ENCODE measurements around the gene PGF.

Gene PGF

DNA sequence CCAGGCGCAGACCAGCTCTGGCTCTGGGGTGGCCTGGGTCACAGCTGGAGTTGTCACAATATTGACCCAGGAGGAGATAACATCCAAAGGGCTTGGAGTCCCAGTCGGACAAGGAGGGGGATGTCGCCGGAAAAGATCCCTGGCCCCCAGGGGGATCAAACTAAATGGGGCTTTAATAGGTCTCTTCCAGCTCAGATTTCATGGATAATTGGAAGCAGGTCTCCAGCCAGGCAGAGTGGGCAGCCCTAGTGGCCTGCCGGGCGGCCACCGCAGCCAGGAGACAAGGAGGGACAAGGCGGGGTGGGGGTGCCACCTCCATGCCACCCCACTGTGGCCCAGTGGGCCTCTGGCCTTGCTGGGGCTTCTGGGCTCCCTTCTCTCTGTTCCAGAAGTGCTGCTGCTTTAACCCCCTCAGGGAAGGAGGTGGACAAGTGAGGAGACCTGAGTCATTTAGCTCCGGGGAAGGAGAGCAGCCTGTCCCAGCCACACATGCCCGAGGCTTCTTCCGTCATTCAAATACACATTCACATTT lies 23.1 kb upstream of the PGF start:
- DNase-seq (ENCODE audit: low read depth, low spot score), result no peak

DNA sequence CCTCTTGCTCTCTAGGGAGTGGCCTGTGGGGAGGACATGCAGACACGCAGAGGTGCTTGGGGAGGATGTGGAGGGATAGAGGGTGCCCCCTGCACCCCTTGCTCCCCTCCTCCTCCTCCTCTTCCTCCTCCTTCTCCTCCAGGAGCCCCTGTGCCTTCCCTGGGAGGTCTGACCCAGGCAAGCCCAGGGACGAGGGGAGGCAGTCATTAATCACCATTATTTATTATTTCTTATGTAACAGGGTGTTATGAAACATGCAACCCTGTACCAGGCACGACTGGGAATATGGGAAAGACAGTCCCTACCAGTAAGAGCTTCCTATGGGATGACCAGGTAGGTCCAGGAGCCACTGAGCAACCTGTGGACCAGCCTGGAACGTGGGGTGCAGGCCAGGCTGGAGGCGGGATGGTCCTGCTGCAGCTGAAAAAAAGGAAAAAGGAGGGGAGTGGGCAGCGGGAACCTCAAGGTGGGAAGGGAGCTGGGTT lies 22.5 kb upstream of the PGF start:
- no peak for DNase-seq (ENCODE audit: low read depth, low spot score)

DNA sequence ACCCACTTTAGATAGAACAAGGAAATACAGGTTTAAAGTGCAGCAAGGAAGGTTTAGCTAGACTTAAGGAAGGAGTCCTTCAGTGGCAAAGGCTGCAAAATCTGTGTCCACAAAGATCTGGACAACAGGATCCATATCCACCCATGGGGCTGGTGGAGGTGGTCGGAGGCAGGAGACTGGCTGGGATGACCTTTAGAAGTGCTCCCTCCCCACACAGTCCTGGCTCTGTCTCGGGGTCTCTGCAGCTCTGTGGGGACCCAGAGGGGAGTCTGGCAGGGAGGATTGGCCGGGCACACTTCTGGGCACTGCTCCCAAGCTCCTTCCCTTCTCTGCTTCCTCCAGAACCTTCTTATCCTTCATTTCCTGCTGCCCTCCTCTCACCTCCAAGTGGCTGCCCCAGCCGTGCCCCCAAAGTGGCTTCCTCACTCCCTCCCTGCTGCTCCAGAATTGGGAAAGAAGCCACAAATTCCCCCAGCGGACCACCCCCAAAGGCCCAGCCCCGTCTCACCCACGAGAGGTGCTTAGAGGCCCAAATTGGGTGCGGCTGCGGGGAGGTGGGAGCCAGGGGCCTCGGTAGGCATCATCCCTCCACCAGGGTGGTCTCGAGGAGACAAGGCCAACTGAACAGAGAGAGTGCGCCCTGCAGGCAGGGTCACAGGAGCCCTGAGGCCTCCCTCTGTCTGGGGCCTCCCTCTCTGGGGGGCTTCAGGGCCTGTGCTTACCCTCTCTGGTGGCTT lies 21.9 kb upstream of the PGF start:
- DNase-seq (ENCODE audit: low read depth, low spot score), result no peak

DNA sequence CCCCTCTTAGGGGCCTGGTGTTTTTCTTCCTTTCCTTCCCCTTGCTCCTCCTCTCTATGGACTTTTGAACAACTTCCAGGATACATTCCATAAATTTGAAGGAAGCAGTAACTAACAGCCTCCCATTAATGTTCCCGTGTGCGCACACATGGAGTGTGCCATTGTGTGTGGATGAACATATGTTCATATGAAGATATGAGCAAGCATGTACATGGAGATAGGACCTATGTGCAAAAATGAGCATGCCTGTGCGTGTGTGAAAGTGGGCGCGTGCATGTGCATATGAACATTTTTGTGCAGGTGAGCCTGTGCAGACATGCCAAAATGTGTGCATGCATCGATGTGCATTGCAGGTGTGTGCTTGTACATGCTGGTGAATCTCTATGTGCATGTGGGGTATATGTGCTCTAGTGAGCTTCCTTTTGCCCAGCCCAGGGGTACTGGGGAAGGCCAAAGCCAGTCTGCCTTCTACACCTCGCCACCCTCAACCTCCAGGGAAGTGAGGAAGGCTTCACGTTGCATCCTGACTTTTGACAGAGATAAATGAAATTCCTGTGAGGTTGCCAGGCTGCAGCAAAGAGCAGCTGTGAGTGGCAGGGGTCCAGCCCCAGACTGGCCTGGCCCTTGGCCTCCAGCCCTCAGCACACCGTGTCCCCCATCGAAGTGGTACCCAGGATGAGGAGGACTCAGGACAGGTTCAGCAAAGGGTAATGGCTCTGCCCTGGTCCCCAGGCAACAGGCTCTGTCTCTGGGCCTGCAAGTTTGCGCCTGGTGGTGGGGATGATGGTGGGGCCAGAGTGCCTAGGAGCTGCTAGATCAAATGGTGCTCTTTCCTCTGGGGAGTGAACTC lies 21.1 kb upstream of the PGF start:
- no peak for DNase-seq (ENCODE audit: low read depth, low spot score)

DNA sequence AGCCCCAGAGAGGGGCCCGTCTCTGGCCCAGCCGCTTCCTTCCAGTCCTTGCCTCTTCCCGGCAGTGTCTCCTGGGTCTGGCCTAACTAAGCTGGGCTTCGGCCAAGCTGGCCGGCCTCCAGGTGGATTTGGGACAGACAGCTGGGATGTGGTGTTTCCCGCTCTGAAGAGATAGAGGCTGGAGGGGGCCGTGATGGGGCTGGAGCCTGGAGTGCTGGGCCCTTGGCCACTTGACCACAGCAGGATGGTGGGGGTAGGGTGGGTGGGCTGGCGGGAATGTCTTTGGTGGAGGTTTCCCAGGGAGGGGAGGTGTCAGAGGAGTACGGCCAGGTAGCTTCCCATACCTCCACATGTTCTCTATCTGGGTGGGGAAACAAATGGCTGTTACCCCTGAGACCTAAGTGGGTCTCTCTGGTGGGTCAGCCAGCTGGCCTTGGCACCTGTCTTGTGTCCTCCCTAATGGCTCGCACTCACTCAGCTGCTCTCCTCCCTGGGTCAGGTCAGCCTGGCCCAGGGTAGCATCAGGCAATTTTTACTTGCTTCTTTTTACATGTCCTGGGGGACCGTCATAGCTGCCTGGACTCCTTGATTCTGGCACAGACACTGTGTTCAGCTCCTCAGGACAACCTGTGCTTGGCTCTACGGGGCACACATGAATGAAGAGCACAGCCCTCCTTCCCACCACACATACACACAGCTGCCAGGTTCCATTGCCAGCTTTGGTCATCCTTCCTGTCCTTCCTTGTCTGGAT lies 19.8 kb upstream of the PGF start:
- DNase-seq (ENCODE audit: low read depth, low spot score), result no peak

DNA sequence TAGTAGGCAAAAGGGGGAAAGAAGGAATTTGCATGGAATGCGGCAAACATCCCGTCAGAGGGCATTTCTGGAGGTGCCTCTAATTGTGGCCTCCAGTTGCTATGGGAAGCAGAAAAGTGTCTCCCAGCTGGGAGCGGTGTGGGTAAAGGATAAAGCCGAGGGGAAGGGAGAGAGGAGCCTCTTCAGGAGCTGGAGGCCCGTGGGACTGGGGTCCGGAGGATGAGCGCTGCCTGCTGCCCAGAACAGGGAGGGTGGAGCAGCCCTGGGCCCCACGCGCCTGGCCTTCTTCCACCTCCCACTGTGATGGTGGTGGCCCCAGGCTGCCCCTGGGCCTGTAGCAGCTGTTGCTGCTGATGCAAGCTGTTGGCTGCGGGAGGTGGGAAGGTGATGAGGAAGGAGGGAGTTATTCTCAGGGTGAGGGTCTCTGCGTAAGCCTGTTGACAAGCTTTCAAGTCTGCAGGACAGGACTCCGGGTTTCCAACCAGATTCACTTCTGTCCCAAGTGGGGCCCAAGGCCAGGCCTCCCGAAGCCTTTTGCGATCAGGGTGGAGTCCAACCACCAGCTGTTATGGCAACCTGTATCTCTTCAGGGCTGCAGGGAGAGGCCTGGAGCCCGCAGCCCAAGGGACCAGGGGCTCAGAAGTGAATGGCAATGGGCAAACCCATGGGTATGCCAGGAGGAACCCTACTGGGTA lies 19.1 kb upstream of the PGF start:
- DNase-seq (ENCODE audit: low read depth, low spot score), result no peak

DNA sequence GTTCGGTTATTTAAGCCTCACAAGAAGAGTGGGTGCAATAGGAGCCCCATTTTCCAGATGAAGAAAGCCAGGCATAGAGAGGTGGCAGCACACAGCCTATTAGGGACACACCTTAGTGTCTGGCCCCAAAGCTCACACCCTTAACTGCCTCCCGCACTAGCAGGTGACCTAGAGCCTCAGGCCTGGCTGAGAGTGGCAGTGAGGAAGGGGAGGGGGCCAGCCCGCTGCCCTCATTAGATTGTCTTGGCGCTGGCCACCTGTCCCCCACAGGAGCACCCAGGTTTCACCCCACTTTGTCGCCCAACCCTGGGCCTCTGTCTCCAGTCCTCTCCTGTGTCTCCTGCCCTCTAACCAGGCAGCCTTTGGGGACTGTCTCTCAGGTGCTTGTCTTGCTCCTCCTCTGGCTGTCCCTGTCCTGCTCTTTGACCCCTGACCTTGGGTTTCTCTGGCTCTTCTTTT lies 18.5 kb upstream of the PGF start:
- DNase-seq (ENCODE audit: low read depth, low spot score), result no peak

DNA sequence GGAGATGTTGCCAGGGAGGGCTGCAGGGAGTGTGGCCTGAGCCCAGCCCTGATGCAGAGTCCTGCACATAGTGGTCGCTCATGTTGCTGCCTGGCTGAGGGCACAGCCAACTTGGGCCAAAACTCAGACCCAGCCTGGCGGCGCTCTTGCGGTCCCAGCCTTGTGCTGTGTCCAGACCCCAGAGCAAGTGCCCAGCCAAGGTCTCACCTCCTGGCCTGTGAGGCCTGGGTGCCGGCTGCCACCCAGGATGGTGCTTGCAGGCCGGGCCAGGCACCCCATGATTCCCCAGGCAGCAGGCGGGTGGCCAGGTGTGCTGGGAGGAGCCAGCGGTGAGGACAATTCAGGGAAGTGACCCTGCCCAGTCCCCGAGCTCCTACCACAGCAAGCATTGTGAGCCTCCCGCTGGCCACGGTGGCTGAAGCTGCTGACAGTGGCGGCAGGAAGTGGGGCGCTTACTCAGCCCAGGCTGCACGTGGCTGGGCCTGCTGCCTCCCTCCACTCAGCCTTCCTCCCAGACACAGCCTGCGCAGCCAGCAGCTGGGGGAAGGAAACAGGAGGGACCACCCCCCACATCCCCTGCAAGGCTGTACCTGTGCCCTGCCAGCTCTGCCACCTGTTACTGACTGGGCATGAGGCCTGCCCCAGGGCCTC lies 17.7 kb upstream of the PGF start:
- no peak for DNase-seq (ENCODE audit: low read depth, low spot score)

DNA sequence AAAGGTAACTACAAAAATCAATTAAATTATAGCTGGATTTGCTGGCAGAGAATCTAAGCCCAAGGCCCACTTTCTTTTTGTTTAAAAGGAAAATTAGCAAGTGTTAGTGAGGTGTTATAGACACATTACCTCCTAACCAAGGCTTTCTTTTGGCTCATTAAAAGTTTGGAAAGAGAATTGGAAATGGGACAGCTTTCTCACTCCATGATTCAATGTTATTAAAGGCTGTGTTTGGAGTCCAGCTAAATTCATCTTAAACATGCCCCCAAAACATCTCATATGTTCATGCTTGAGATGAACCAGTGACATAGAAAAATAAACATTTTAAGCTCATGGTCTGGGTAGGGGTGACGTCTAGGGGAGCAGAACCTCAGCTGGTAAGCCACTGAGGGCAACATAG lies 13.4 kb upstream of the PGF start:
- no peak for DNase-seq (ENCODE audit: low read depth, low spot score)

DNA sequence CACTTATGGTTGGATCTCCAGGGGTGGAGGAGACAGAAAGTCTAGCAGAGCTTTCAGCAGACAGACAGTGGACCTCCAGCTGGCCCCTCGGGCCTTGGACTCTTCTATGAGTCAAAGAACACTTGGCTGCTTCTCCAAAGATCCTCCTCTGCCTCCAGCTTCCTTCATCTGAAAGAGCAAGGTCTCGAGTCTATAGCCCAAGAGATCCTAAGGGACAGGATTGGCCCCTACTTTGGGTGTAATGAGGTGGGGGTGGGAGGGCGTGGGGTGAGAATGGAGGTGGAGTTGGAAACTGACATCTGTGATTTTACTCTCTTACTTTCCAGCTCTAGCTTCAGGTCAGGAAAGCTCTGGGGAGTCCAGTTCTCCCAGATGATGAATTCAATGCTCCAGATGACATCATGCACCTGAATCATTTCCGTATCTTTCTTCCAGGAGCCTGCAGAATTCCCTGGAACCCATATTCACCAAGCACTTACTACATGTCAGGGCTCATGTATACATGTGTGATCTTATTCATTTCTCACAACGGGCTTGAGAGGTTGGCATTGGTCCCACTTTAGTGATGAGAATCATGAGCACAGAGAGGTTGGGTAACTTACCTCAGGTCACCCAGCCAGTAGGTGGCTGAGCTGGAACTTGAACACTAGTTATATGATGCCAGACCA lies 10.2 kb upstream of the PGF start:
- DNase-seq (ENCODE audit: low read depth, low spot score), result no peak

DNA sequence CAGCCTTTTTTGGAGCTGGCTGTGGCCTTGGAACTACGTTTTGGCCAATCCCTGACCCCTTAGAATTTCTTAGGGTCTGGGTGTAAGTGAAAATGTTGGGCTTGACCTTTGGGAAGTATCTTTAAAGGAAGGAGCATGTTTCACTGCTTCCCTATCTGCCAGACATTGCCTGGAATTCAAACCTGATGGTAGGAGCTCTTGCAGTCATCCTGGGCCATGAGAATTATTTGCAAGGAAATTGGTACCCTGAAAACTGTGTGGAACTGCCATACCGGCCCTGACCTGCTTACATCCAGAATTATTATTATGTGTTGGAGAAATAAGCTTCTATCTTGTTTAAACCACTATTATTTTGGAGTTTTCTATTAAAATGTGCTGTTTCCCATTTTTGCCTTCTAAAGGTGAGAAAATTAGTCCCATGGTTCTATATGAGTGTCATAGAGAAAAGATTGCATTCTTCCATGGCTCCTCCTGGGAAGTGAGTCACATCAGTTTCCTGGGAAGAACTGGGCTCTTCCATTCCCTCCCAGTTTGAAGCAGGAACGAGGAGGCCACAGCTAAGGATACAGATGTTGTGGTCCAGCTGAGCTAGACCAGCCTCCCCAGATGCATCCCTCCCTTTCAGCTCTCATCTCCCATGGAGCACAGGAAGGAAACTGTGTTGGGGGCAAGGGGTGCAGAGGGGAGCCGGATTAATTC lies 9.5 kb upstream of the PGF start:
- no peak for DNase-seq (ENCODE audit: low read depth, low spot score)

DNA sequence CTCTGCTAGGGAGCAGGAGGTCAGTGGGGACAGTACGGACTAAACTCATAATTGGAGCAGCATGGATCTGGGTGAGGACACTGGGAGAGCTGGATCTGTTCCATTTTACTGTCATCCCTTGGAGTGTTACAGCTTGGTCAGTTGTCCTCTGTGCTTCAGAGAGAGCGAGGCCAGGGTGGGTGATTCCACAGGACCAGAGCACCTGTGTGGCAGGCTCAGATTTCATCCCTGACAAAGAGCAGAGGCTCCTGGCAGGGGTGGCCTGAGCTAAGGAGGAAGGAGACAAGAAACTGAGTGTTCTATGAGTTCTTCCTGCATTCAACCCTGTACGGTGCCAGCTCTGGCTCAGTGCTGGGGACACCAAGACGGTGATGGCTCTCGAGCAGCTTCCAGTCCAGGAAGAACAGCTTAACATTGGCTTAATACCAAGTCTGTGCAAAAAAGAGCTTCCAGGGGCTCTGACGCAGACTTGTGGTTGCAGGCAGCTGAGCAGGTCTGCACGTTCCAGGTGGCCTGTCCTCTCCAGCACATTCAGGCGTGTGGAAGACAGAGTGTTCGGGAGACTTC lies 8.4 kb upstream of the PGF start:
- DNase-seq (ENCODE audit: low read depth, low spot score), result no peak

DNA sequence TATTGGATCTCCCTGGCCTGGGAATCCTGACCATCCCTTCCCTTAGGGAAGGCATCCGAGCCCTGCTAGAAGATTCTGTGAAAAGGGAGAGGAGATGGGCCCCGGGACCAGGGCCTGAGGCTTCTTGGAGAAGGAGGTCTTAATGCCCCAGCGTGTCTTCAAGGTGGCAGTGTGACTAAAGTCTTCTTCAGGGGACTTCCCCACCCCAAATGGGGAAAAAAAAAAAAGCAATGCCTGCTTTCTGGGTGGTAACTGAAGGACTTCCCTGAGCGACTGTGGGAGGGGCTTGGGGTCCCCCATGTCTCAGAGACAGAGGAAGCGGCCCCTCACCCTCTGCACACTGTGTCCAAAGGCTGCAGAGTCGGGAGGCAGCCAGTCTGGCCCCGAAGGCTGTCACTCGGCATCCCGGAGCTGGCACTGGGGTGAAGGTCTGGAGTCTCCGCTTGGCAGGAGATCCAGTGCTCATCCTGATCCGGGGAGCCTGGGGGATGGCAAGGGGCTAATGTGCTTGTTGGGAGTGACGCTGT lies 7.8 kb upstream of the PGF start:
- no peak for DNase-seq (ENCODE audit: low read depth, low spot score)

DNA sequence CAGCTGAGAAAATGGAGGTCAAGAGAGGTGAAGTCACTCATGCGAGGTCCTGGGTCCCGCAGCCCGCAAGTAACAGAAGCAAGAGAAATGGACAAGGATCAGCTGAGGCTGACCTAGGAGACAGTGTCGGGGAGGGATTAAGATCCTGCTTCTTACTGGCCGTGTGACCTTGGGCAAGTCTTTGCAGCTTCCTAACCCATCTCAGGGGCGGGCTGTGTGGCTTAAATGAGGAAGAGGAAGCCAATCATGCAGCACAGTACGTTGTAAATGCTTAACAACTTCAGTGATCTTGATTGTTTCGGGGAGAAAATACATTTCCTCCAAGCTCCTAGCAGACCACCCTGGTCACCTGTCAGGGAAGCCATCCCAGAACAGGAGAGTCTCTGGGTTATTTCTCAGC lies 7.1 kb upstream of the PGF start:
- no peak for DNase-seq (ENCODE audit: low read depth, low spot score)

DNA sequence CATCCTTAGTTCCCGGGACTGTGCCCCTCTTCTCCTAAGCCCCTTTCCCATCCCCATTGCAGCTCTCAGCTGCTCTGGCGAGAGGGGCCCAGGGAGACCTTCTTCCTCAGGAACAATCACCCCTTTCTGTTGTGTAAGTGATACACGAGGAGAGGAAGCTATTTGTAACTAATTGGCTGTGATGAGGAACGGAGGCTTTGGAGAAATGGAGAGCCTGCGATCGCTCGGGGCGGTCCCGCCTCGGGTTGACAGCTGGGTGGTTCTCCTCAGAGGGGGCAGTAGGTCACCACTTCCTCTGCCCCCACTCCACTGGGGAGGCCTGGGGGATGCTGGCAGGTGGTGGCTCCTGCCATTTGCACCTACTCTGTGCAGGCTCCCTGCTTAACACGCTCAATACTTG lies 6.6 kb upstream of the PGF start:
- no peak for DNase-seq (ENCODE audit: low read depth, low spot score)

DNA sequence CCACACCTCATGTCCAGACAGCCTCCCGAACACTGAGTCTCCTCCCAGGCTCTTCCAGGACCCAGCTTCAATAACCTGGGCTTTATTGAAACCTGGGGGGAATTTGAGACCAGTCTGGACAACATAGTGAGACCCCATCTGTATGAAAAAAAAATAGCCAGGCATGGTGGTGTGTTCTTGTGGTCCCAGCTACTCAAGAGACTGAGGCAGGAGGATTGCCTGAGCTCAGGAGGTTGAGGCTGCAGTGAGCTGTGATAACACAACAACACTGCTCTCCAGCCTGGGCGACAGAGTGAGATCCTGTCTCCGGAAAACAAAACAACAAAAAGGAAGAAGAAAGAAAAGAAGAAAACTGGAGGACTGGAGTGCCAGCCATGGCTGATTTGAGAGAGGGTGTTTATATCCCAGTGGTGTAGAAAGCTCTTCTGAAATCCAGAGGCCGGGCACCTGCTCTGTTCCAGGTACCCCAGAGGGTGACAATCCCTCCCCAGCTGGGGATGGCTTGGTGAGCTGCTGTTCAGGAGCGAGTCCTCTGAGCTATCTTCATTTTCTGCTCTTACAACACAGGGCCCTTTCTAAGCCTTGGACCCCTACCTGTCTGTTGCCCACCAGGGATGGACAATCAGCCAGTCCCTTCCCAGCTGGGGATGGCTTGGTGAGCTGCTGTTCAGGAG lies 6.0 kb upstream of the PGF start:
- no peak for DNase-seq (ENCODE audit: low read depth, low spot score)

DNA sequence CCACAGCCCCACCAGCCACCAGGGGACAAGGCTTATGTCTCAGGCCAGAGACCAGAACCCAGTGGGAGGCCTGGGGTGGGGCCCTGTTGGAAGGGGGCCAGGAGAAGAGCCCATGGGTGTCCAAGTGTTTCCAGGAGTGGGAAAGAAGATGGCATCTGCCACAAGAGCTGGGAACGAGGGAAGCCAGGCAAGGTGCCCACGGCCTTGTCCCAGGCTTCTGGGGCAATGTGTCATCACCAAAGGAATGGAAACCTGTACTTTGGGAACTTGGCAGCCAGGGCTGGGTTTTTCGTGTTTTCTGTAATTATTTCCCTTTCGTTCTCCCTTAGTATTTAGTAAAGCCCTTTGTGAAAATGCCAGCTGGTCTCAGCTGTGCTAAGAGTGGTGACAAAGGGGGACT lies 5.3 kb upstream of the PGF start:
- DNase-seq (ENCODE audit: low read depth, low spot score), result no peak

DNA sequence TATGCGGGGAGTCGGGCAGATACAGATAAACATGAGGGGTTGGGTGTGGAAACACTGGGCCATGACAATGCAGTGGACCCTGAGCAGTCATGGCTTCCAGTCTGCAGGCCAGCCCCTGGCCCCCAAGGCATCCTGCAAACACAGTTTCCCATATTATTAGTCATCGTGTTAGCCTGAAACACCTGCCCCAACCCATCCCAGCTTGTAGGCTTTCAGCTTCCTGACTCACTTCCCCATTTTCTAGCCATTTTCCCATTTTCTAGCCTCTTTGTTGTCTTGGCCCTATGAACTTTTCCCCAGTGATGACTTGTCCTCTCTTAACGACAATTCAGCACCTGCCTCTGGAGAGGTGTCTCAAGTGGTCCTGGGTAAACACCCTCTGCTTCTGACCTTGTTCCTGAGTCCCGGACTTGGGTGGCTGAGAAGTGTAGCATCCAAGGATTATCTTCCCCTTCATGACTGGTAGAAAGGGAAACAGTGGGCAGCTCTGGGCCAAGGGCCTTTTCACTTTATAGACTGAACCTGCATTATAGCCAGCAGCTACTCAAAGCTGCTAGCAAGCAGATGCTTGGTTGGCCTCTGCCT lies 4.3 kb upstream of the PGF start:
- no peak for DNase-seq (ENCODE audit: low read depth, low spot score)

All from activated naive CD8-positive, alpha-beta T cell treated with anti-CD3 and anti-CD28 coated beads, Interleukin-2, amount 50 U/mL, for 16 hours (primary cell).